Measurements from ENCODE around the gene PLPP6. TPM values are rescaled to one million over a fixed set of nuclear protein-coding genes. Genes with fewer than 3 reads are reported as not detected.

PLPP6 gene
- total and polyA plus RNA-seq, 2 of the 13 experiments (the other 11 are each of a cell fraction or from before 2014, with no cell fraction given): 12.1 to 15.5 TPM

- TF ChIP-seq ZBTB4 (CRISPR knock-in tag; IDR thresholded peaks at IDR 0.05; ENCODE audit: borderline replicate concordance) (no peak), ZBTB8A (CRISPR knock-in tag; IDR thresholded peaks at IDR 0.05; ENCODE audit: borderline replicate concordance, low read depth) (no peak), ZNF432 (CRISPR knock-in tag; IDR thresholded peaks at IDR 0.05; ENCODE audit: borderline replicate concordance) (no peak), MTF1 (CRISPR knock-in tag; IDR thresholded peaks at IDR 0.05) (no peak), ZNF354B (CRISPR knock-in tag; IDR thresholded peaks at IDR 0.05) (no peak), YY1 (IDR thresholded peaks at IDR 0.05; ENCODE audit: insufficient read depth, insufficient replicate concordance, low read depth, low read length) (peak; percentile 68), ZNF34 (CRISPR knock-in tag; IDR thresholded peaks at IDR 0.05; ENCODE audit: borderline replicate concordance) (no peak), ZNF639 (CRISPR knock-in tag; conservative IDR thresholded peaks at IDR 0.05) (no peak), ZSCAN12 (CRISPR knock-in tag; IDR thresholded peaks at IDR 0.05) (0 out of 2 replicates have a peak, but pooled peaks have one; percentile 48), JDP2 (CRISPR knock-in tag; IDR thresholded peaks at IDR 0.05; ENCODE audit: borderline replicate concordance) (no peak), MLX (CRISPR knock-in tag; IDR thresholded peaks at IDR 0.05) (no peak), CSRNP1 (CRISPR knock-in tag; IDR thresholded peaks at IDR 0.05) (no peak), THAP8 (CRISPR knock-in tag; IDR thresholded peaks at IDR 0.05; ENCODE audit: borderline replicate concordance) (no peak), AKNA (CRISPR knock-in tag; IDR thresholded peaks at IDR 0.05; ENCODE audit: borderline replicate concordance) (no peak), NR2F1 (CRISPR knock-in tag; IDR thresholded peaks at IDR 0.05) (no peak), HNRNPH1 (optimal IDR thresholded peaks at IDR 0.05; ENCODE audit: low read depth, low read length) (no peak)
Measured at GRCh38 chr9:4678679-4679267, 16.7 kb downstream of the PLPP6 start (continued).

All from HepG2 (cell line).